ENCODE data around the gene ARHGEF3. TPM values are rescaled to one million over a fixed set of nuclear protein-coding genes. Genes with fewer than 3 reads are reported as not detected.

The ARHGEF3 gene
- total RNA-seq, 1 experiment from 2014 or later, result 4.4 TPM

DNA sequence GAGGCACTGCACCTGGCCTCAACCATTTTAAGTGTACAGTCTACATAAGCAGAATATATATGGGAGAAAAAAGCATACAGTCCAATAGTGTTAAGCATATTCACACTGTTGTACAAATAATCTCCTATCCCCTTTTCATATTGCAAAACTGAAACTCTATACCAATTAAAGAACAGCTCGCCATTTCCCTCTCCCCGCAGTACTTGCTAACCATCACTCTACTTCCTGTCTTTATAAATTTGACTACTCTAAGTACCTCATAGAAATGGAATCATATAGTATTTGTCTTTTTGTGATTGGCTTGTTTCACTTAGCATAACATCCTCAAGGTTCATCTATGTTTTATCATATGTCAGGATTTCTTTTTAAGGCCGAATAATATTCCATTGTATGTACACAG lies 97.0 kb downstream of the ARHGEF3 start:
- no peaks in the 10 kb centered on the region for H4K20me1 ChIP-seq (ENCODE audit: control insufficient read depth, insufficient read depth, insufficient read length)
- H3K4ac ChIP-seq (ENCODE audit: low read depth, low read length), result no peak overlapping the region
- H2AK5ac ChIP-seq (ENCODE audit: insufficient read length, low read length), result no peak overlapping the region
- Mint-ChIP-seq H3K27me3 (ENCODE audit: low read depth) (no peaks in the 10 kb centered on the region), H3K27ac (no peak overlapping the region), H3K9me3 (no peaks in the 10 kb centered on the region), H3K4me1 (peaks cover 8% of the 10 kb centered on the region in 2 experiments), H3K36me3 (ENCODE audit: insufficient read depth in 1 of 3, low read depth in 3 of 3) (no peaks in the 10 kb centered on the region), H3K4me3 (no peak overlapping the region)
- H4K91ac ChIP-seq (ENCODE audit: insufficient read length, low read depth, low read length), result no peak overlapping the region
- no peak overlapping the region for H2BK120ac ChIP-seq (ENCODE audit: low read depth, low read length, poor library complexity, severe bottlenecking)
- H3K23me2 ChIP-seq (ENCODE audit: insufficient read length, low read depth, low read length, poor library complexity, severe bottlenecking), result no peaks in the 10 kb centered on the region
- H3K27me3 ChIP-seq (ENCODE audit: insufficient read depth, low read length), result no peaks in the 10 kb centered on the region
- no peak overlapping the region for H2BK5ac ChIP-seq (ENCODE audit: insufficient read length, low read length)
- H2BK12ac ChIP-seq (ENCODE audit: insufficient read length, low read depth, low read length), result no peak overlapping the region
- no peaks in the 10 kb centered on the region for H3K79me1 ChIP-seq (ENCODE audit: insufficient read depth, low read depth, low read length, poor library complexity, severe bottlenecking)
- no CpG with 5 or more reads among the region's 3 CpGs for WGBS (ENCODE audit: extremely low coverage, insufficient read length, low lambda C conversion rate)
- no peak overlapping the region for H3K9ac ChIP-seq (ENCODE audit: extremely low read depth, insufficient read length, low read length)
- no peak overlapping the region for H2BK15ac ChIP-seq (ENCODE audit: low read depth, low read length)
- no peak overlapping the region for H4K8ac ChIP-seq (replicated peaks; ENCODE audit: insufficient read length, low read depth, low read length)
- H3K23ac ChIP-seq (ENCODE audit: insufficient read length, low read depth, low read length), result no peak overlapping the region
- H3K56ac ChIP-seq (ENCODE audit: insufficient read length, low read depth, low read length), result no peak overlapping the region
- no peak overlapping the region for H4K5ac ChIP-seq (ENCODE audit: insufficient read length, low read depth, low read length)
- no peak overlapping the region for H3K18ac ChIP-seq (ENCODE audit: insufficient read length, low read depth, low read length)
- no peaks in the 10 kb centered on the region for H3K79me2 ChIP-seq (ENCODE audit: insufficient read depth, low read length)
- H2BK20ac ChIP-seq (ENCODE audit: low read depth, low read length, poor library complexity, severe bottlenecking), result no peak overlapping the region
- H2AFZ ChIP-seq (ENCODE audit: low read length), result no peak overlapping the region
- H3K4me1 ChIP-seq (ENCODE audit: insufficient read depth, low read length), result no peaks in the 10 kb centered on the region
- no peak overlapping the region for H3K27ac ChIP-seq (ENCODE audit: insufficient read length, low read depth, low read length)
- no peak overlapping the region for H3K14ac ChIP-seq (ENCODE audit: insufficient read depth, low read length)
- no peak overlapping the region for H3K4me2 ChIP-seq (ENCODE audit: insufficient read depth, insufficient read length, low read length)
- H3K9me3 ChIP-seq (ENCODE audit: control insufficient read depth, low read depth, low read length), result no peaks in the 10 kb centered on the region
- H3T11ph ChIP-seq (ENCODE audit: low read length), result no peak overlapping the region
- no peak for DNase-seq
- TF ChIP-seq, protein P1, sequence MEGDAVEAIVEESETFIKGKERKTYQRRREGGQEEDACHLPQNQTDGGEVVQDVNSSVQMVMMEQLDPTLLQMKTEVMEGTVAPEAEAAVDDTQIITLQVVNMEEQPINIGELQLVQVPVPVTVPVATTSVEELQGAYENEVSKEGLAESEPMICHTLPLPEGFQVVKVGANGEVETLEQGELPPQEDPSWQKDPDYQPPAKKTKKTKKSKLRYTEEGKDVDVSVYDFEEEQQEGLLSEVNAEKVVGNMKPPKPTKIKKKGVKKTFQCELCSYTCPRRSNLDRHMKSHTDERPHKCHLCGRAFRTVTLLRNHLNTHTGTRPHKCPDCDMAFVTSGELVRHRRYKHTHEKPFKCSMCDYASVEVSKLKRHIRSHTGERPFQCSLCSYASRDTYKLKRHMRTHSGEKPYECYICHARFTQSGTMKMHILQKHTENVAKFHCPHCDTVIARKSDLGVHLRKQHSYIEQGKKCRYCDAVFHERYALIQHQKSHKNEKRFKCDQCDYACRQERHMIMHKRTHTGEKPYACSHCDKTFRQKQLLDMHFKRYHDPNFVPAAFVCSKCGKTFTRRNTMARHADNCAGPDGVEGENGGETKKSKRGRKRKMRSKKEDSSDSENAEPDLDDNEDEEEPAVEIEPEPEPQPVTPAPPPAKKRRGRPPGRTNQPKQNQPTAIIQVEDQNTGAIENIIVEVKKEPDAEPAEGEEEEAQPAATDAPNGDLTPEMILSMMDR (conservative IDR thresholded peaks at IDR 0.05), result no peak
